GM21515 (cell line): ENCODE measurements around the gene GDPGP1.

ENCODE experiments used
- ATAC-seq: cut with Tn5 transposase; IDR thresholded peaks from one replicate; pipeline ENCODE4 v1.9.1; 2021; ENCODE audit not compliant: unreplicated experiment

The GDPGP1 gene

DNA sequence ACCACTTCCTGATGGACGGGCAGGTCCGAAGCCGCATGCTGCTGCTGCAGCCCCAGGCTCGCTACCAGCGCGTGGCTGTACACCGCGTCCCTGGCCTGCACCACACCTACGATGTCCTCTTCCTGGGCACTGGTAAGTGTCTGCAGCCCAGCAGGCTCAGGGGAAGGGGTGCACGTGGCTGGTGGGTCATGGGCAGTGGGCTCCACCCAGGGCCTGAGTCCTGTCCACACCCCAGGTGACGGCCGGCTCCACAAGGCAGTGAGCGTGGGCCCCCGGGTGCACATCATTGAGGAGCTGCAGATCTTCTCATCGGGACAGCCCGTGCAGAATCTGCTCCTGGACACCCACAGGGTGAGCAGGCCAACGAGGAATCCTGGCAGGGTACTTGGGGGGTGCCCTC lies 9.0 kb upstream of the GDPGP1 start:
- ATAC-seq: no peak

- no peak for ATAC-seq
Observed at GRCh38 chr15:90225504-90226234, 8.3 kb upstream of the GDPGP1 start.

DNA sequence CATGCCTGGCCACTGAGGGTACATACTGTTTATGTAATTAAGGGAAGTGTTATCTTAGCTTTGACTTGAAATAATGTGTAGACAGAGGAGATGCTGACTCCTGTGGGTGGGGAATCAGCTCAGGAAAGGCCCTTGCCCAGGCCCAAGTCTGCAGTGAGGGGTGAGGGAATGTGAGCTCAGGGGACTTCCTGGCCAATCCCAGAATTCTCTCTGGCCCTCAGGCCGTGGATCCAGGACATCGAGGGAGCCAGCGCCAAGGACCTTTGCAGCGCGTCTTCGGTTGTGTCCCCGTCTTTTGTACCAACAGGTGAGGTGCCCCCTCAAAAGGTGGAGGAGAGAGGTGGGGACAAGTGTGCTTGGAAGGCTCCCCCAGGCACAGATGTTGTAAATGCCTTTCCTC lies 6.7 kb upstream of the GDPGP1 start:
- ATAC-seq: no peak

GRCh38 chr15:90227816-90228772 lies 5.9 kb upstream of the GDPGP1 start:
- no peak for ATAC-seq

DNA sequence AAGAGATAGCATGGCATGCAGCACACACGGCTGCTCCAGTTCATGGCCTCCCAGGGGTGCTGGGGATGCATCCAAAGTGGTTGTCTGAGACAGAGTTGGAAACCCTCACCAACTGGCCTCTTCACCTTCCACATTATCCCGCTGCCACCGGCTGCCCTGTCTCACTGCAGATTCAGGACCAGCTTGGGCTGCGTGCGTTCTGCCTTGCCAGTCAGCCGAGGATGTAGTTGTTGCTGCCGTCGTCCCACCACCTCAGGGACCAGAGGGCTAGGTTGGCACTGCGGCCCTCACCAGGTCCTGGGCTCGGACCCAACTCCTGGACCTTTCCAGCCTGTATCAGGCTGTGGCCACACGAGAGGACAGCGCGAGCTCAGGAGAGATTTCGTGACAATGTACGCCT lies 5.0 kb upstream of the GDPGP1 start:
- ATAC-seq: no peak

- ATAC-seq: no peak
Observed at GRCh38 chr15:90230071-90230494, 3.9 kb upstream of the GDPGP1 start.

- ATAC-seq: no peak
Observed at GRCh38 chr15:90230610-90231009, 3.4 kb upstream of the GDPGP1 start.

DNA sequence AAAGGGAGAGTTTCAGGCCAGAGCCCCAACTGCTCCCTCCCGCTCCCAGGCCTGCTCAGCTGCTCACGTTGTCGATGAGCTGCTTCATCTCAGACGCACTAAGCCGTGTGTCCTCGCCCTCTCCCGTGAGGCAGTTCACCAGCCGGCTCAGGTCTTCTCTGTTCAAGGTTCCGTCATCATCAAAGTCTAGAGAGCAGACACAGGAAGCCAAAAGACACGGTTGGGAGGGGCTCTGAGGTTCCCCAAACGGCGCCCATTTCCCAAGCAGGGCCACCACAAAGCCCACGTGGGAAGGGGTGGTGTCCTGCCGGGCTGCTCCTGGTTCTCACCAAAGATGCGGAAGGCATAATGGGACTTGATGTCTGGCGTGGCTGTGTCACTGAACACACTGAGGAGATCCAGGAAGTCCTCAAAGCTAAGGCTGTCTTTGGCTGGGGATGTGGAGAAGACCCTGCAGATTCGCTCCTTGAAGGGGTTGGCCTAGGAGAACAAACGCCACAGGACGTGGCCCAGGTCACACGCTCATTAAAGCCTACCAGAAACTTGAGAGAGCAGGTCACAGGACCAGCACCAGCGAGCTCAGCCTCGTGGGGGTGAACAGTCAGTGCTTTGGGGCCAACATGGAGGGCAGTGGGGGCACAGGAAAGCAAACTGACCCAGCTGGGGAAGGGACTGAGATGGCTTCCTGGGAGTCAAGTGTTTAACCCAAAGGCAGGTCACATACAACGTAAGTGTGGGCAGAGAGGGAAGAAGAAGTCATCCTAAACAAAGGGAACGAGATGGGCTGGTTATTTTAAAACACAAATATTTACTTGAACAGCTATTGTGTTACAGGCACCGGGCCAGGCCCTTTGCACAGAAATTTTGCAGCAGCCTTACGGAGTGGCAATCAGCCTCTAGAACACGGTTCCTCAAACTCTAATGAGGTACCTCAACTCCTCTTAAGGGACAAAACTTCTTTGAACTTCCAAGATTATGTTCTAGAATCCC lies 2.7 kb upstream of the GDPGP1 start:
- ATAC-seq: no peak

DNA sequence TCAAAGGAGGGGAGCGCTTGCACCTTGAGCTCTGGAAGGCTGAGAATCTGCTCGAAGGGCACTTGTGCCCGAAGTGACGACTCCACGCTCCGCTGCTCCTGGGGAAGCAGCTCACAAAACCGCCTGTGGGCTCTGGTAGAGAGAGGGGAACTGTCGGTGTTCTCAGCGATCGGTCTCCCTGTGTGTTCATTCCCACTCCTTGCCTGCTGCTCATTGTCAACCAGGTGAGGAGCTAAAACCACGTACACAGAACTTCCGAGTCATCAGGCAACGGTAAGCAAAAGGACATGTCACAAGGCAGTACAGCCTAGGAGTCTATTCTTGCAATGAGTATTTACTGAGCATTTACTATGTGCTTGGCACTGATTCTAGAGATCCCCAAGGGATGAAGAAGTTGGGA lies 1.8 kb upstream of the GDPGP1 start:
- ATAC-seq: no peak

- peak; percentile 0 for ATAC-seq
Observed at GRCh38 chr15:90232941-90233386, 1.0 kb upstream of the GDPGP1 start.

GRCh38 chr15:90233387-90234095 lies 468 bp upstream of the GDPGP1 start, which contains the start of gene CIB1:
CIB1 (minus strand) TSS chr15:90233941; CDS start chr15:90233885, 56 bp downstream.
- ATAC-seq: peak; percentile 74

- no peak for ATAC-seq
Observed at GRCh38 chr15:90239371-90239770, 5.4 kb downstream of the GDPGP1 start.

DNA sequence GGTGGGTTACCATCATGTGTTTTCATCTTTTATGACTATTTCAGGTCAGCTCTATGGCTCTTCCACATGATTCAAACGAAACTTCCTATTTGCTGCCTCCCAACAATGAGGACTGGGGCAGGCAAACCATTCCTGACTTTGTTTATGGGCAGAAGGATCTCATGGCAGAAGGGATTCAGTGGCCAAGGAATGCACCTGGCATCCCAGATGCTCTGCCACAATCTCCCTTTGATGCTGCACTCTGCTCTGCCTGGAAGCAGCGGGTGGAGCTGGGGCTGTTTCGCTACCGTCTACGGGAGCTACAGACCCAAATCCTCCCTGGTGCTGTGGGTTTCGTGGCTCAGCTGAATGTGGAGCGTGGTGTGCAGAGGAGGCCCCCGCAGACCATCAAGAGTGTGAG lies 6.8 kb downstream of the GDPGP1 start:
- no peak for ATAC-seq

DNA sequence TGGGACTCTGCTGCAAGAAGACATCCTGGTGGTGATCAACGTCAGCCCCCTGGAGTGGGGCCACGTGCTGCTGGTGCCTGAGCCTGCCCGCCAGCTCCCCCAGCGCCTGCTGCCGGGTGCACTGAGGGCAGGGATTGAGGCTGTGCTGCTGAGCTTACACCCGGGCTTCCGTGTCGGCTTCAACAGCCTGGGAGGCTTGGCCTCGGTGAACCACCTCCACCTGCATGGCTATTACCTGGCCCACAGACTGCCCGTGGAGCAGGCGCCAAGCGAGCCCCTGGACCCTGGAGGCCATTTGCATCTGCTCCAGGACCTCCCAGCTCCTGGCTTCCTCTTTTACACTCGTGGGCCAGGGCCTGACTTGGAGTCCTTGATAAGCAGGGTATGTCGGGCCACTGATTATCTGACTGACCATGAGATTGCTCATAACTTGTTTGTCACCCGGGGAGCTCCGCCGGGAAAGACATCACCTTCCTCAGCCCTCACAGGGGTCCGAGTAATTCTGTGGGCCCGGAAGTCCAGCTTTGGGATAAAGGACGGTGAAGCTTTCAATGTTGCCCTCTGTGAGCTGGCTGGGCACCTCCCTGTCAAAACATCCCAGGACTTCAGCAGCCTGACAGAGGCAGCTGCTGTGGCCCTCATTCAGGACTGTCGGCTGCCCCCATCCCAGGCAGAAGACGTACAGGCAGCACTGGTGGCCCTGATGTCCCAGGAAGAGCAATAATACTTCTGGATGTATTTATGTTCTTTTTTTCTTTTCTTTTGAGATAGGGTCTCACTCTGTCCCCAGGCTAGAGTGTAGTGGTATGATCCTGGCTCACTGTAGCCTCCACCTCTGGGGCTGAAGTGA lies 7.6 kb downstream of the GDPGP1 start:
- ATAC-seq: no peak

DNA sequence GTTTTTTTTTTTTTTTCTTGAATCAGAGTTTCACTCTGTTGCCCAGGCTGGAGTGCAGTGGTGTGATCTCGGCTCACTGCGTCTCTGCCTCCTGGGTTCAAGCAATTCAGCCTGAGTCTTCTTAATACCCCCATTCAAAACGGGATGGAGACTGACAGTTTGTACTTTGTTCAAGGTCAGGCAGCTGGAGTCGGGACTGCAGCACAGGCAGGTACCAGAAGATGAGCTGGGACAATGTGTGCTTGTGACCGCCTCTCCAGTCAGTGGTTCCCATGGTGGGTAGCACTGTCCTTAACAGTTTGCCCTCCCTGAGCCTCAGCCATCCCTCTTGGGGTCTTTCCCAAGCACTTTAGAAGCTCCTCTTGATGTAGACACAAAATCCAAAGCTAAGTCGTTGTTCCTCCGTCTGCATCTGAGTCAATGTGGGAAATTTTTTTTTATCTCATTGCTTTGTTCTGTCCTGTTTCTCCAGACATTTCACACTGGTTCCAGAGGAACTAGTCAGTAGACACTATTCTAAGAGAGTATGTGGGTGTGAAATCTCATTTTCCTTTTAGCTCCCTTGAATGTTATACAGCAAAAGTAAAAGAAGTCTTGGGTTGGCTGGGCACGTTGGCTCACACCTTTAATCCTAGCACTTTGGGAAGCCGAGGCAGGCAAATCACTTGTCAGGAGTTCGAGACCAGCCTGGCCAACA lies 10.1 kb downstream of the GDPGP1 start:
- ATAC-seq: no peak

GRCh38 chr15:90248789-90249202 lies 14.8 kb downstream of the GDPGP1 start:
- ATAC-seq: no peak

DNA sequence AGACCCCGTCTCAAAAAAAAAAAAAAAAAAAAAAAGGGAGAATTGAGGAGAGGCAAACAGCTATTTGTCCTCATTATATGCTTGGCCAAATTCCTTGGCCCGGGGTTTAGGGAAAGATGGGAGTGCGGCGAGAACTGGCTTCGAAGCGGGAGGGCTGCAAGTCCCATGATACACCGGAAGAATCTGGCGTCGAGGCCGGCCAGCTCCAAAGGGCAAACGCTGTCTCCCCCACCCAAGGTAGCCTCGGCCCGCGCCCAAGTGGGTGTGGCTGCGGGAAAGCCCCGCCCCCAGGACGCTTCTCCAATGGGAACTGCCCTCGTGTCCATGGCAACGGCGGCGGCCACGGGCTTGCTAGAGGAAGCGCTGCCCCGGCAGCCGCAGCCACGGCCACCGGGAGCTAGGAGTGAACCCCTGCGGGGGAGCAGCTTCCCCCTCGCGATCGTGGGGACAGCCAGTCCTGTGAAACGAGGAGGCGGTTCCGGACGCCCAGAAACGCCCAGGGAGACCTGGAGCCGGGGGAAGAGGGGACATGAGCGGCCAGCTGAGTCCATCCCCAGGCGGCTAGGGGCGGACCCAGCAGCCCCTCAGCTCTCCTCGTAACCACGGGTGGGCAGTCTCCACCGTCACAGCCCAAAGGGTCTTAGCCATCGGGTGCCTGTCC lies 15.3 kb downstream of the GDPGP1 start, which contains the start of gene TTLL13:
TTLL13 (plus strand) TSS at position 354 of the 661 bp plus-strand sequence. CDS start 1,075 bp downstream, outside the sequence.
- ATAC-seq: no peak

DNA sequence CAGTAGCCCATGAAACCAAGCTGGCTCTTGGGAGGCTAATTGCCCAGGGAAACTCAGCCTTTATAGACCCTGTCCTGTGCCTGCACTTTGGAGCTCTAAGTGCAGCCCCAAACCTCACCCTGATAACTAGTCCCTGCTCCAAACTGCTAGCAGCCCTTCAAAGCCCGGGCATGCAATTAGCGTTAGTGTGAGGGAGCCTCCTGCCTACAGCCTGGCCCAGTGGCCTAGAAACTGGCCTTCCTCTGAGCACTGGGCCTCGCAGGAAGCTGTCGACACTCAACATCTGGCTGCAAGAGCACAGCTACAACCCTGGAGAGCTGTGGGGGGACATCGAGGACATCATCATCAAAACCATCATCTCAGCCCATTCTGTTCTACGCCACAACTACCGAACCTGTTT lies 23.8 kb downstream of the GDPGP1 start:
- ATAC-seq: no peak
